GM12878 (cell line): ENCODE measurements around the gene CCL22. TPM values are rescaled to one million over a fixed set of nuclear protein-coding genes. Genes with fewer than 3 reads are reported as not detected.

ENCODE experiments used
- BMI1 ChIP-seq: fragments of 450-650 bp; IDR thresholded peaks from 2 replicates; pipeline ENCODE4 v1.6.1; 2016; ENCODE audit warnings: mild to moderate bottlenecking, moderate library complexity, borderline replicate concordance
- CEBPB ChIP-seq, 2 experiments: fragments of 150-350 bp in 1 of 2; IDR thresholded peaks; 2 replicates each; pipeline ENCODE4 v1.6.1; 2012 to 2014; ENCODE audit warnings: low read depth in 2 of 2, low read length in 2 of 2, borderline replicate concordance in 1 of 2, inconsistent platforms in 1 of 2
- CHD2 ChIP-seq: IDR thresholded peaks from 2 replicates; pipeline ENCODE4 v1.6.1; 2011; ENCODE audit warnings: low read depth, low read length, improper control_type of control experiment, borderline replicate concordance
- CREB1 ChIP-seq: IDR thresholded peaks from 2 replicates; pipeline ENCODE4 v1.6.1; 2012; ENCODE audit warnings: low read depth, mild to moderate bottlenecking, inconsistent platforms
- EGR1 ChIP-seq, 2 experiments: IDR thresholded peaks; 1 replicate in 1 of 2; 2 replicates in 1 of 2; pipeline ENCODE4 v1.6.1; 2011 to 2012; ENCODE audit warnings: low read depth in 2 of 2, low read length in 2 of 2, borderline replicate concordance in 1 of 2, mild to moderate bottlenecking in 1 of 2, moderate library complexity in 1 of 2
- EP300 ChIP-seq, 2 experiments: fragments of 150-350 bp in 1 of 2; IDR thresholded peaks; 2 replicates each; pipeline ENCODE4 v1.6.1; 2011 to 2012; ENCODE audit warnings: low read depth in 2 of 2, low read length in 2 of 2, borderline replicate concordance in 1 of 2, improper control_type of control experiment in 1 of 2, inconsistent platforms in 1 of 2; ENCODE audit not compliant: control insufficient read depth in 1 of 2
- IKZF1 ChIP-seq: fragments of 450-650 bp; conservative IDR thresholded peaks from 2 replicates; pipeline ENCODE4 v1.6.1; 2017; ENCODE audit warnings: antibody characterized with exemption, mild to moderate bottlenecking
- KAT2A ChIP-seq: conservative IDR thresholded peaks from 2 replicates; pipeline ENCODE4 v1.6.1; 2011; ENCODE audit warnings: low read depth, low read length; ENCODE audit not compliant: control insufficient read depth
- MEF2B ChIP-seq: fragments of 450-650 bp; IDR thresholded peaks from 2 replicates; pipeline ENCODE4 v1.6.1; 2018; ENCODE audit warnings: mild to moderate bottlenecking, moderate library complexity; ENCODE audit not compliant: partially characterized antibody, poor library complexity, severe bottlenecking
- RUNX3 ChIP-seq: IDR thresholded peaks from 2 replicates; pipeline ENCODE4 v1.6.1; 2012; ENCODE audit warnings: low read length, inconsistent platforms
- SRF ChIP-seq, 2 experiments: IDR thresholded peaks; 2 replicates each; pipeline ENCODE4 v1.6.1; 2011; ENCODE audit warnings: low read depth in 2 of 2, low read length in 2 of 2, mild to moderate bottlenecking in 1 of 2, moderate library complexity in 1 of 2
- TCF3 ChIP-seq: IDR thresholded peaks from 2 replicates; pipeline ENCODE4 v1.6.1; 2012; ENCODE audit warnings: low read depth, mild to moderate bottlenecking, low read length, borderline replicate concordance; ENCODE audit not compliant: insufficient read depth
- polyA plus RNA-seq, 11 experiments: library from polyadenylated mRNA; depleted of rRNA in 4 of 11; unstranded in 6 of 11; stranded (reverse) in 5 of 11; fragments of >200 nt; fragmentation: Nextera tagmentation in 4 of 11; fragmentation: Illumina TruSeq in 1 of 11; extraction: Ambion mirVana in 4 of 11; extraction: Trizol in 1 of 11; gene quantifications; 1 replicate in 1 of 11; 2 replicates in 10 of 11; pipeline versions ENCODE4 v1.2.1 to v1.2.3, GENCODE V29; 2011 to 2016; ENCODE audit warnings: inconsistent platforms in 2 of 11, missing spikeins in 2 of 11, low read depth in 1 of 11
- total RNA-seq, 4 experiments: library from RNA; depleted of rRNA in 3 of 4; stranded (reverse); fragments of >200 nt in 3 of 4; fragmentation: Illumina TruSeq in 1 of 4; extraction: Trizol in 1 of 4; gene quantifications; 2 replicates each; pipeline versions ENCODE4 v1.2.1 to v1.2.3, GENCODE V29; 2013 to 2021
- TF ChIP-seq, protein P1 (sequence below): fragments of 450-650 bp; IDR thresholded peaks from 2 replicates; pipeline ENCODE4 v1.6.1; 2017; ENCODE audit warnings: antibody characterized with exemption, mild to moderate bottlenecking, moderate library complexity
- TF ChIP-seq, protein P2 (sequence below): IDR thresholded peaks from 2 replicates; pipeline ENCODE4 v1.6.1; 2011; ENCODE audit warnings: low read depth, low read length, improper control_type of control experiment, borderline replicate concordance
- TF ChIP-seq, protein P3 (sequence below): fragments of 450-650 bp; IDR thresholded peaks from 2 replicates; pipeline ENCODE4 v1.6.1; 2017; ENCODE audit warnings: mild to moderate bottlenecking, moderate library complexity
- TF ChIP-seq, protein P4 (sequence below): fragments of 450-650 bp; IDR thresholded peaks from 2 replicates; pipeline ENCODE4 v1.6.1; 2017; ENCODE audit warnings: low read depth, mild to moderate bottlenecking, moderate library complexity

CCL22 gene
- total and polyA plus RNA-seq, 10 of the 15 experiments (the other 5 are each of a cell fraction or from before 2014, with no cell fraction given), result 38.0 to 704 (median 349) TPM

DNA sequence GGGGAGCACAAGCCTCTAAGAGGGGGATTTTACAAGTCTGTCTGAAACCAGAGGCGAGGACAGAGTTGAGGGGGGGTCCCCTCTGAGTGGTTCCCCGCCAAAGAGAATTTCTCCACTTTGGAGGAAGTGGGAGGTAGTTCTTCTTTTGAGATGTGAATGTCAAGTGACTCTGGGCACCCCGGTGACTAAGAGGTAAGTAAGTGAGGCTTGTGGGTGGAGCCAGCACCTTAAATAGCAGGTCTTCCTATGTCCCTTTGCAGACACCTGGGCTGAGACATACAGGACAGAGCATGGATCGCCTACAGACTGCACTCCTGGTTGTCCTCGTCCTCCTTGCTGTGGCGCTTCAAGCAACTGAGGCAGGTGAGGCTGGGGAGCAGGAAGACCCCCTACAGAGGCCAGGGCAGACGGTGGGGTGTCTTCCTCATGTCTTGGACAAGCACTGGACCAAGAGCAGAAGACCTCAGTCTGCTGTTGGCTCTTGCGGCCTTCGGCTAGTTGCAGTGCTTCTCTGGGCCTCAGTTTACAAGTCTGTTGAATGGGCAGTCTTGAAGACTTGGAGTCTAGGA, at the start of gene CCL22 (continued):
- TF ChIP-seq EGR1 (IDR thresholded peaks at IDR 0.05; ENCODE audit: borderline replicate concordance in 1 of 2, low read depth in 2 of 2, low read length in 2 of 2) (no peak), CEBPB (IDR thresholded peaks at IDR 0.05; ENCODE audit: borderline replicate concordance in 1 of 2, low read depth in 2 of 2, low read length in 2 of 2) (no peak), CHD2 (no peak), TCF3 (0 out of 2 replicates have a peak, but pooled peaks have one; percentile 44), RUNX3 (peak; percentile 53), IKZF1 (no peak; the same call in 1 of the 2 replicates), EP300 (IDR thresholded peaks at IDR 0.05; ENCODE audit: borderline replicate concordance in 1 of 2, control insufficient read depth in 1 of 2, low read depth in 2 of 2, low read length in 2 of 2) (no peak; a peak in 1 of 4 replicates), CREB1 (no peak; the same call in 1 of the 2 replicates), SRF (IDR thresholded peaks at IDR 0.05; ENCODE audit: low read depth in 2 of 2, low read length in 2 of 2) (no peak), BMI1 (no peak), MEF2B (peak; percentile 30), KAT2A (no peak)
- TF ChIP-seq, protein P1, sequence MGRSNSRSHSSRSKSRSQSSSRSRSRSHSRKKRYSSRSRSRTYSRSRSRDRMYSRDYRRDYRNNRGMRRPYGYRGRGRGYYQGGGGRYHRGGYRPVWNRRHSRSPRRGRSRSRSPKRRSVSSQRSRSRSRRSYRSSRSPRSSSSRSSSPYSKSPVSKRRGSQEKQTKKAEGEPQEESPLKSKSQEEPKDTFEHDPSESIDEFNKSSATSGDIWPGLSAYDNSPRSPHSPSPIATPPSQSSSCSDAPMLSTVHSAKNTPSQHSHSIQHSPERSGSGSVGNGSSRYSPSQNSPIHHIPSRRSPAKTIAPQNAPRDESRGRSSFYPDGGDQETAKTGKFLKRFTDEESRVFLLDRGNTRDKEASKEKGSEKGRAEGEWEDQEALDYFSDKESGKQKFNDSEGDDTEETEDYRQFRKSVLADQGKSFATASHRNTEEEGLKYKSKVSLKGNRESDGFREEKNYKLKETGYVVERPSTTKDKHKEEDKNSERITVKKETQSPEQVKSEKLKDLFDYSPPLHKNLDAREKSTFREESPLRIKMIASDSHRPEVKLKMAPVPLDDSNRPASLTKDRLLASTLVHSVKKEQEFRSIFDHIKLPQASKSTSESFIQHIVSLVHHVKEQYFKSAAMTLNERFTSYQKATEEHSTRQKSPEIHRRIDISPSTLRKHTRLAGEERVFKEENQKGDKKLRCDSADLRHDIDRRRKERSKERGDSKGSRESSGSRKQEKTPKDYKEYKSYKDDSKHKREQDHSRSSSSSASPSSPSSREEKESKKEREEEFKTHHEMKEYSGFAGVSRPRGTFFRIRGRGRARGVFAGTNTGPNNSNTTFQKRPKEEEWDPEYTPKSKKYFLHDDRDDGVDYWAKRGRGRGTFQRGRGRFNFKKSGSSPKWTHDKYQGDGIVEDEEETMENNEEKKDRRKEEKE, result no peak
- TF ChIP-seq, protein P2, sequence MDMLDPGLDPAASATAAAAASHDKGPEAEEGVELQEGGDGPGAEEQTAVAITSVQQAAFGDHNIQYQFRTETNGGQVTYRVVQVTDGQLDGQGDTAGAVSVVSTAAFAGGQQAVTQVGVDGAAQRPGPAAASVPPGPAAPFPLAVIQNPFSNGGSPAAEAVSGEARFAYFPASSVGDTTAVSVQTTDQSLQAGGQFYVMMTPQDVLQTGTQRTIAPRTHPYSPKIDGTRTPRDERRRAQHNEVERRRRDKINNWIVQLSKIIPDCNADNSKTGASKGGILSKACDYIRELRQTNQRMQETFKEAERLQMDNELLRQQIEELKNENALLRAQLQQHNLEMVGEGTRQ, result no peak
- TF ChIP-seq, protein P3, sequence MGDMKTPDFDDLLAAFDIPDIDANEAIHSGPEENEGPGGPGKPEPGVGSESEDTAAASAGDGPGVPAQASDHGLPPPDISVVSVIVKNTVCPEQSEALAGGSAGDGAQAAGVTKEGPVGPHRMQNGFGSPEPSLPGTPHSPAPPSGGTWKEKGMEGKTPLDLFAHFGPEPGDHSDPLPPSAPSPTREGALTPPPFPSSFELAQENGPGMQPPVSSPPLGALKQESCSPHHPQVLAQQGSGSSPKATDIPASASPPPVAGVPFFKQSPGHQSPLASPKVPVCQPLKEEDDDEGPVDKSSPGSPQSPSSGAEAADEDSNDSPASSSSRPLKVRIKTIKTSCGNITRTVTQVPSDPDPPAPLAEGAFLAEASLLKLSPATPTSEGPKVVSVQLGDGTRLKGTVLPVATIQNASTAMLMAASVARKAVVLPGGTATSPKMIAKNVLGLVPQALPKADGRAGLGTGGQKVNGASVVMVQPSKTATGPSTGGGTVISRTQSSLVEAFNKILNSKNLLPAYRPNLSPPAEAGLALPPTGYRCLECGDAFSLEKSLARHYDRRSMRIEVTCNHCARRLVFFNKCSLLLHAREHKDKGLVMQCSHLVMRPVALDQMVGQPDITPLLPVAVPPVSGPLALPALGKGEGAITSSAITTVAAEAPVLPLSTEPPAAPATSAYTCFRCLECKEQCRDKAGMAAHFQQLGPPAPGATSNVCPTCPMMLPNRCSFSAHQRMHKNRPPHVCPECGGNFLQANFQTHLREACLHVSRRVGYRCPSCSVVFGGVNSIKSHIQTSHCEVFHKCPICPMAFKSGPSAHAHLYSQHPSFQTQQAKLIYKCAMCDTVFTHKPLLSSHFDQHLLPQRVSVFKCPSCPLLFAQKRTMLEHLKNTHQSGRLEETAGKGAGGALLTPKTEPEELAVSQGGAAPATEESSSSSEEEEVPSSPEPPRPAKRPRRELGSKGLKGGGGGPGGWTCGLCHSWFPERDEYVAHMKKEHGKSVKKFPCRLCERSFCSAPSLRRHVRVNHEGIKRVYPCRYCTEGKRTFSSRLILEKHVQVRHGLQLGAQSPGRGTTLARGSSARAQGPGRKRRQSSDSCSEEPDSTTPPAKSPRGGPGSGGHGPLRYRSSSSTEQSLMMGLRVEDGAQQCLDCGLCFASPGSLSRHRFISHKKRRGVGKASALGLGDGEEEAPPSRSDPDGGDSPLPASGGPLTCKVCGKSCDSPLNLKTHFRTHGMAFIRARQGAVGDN, result no peak
- TF ChIP-seq, protein P4, sequence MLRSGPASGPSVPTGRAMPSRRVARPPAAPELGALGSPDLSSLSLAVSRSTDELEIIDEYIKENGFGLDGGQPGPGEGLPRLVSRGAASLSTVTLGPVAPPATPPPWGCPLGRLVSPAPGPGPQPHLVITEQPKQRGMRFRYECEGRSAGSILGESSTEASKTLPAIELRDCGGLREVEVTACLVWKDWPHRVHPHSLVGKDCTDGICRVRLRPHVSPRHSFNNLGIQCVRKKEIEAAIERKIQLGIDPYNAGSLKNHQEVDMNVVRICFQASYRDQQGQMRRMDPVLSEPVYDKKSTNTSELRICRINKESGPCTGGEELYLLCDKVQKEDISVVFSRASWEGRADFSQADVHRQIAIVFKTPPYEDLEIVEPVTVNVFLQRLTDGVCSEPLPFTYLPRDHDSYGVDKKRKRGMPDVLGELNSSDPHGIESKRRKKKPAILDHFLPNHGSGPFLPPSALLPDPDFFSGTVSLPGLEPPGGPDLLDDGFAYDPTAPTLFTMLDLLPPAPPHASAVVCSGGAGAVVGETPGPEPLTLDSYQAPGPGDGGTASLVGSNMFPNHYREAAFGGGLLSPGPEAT, result peak; percentile 46; the same call in 1 of the 2 replicates
